Fibroblast of villous mesenchyme (primary cell): ENCODE results near the gene MPO. TPM values are rescaled to one million over a fixed set of nuclear protein-coding genes. Genes with fewer than 3 reads are reported as not detected.

Source experiments
- DNase-seq: peaks from one replicate; pipeline ENCODE4 v3.0.0-alpha.2; 2010; ENCODE audit warnings: low read depth
- H3K4me3 ChIP-seq: 2 replicates; pipeline ENCODE4 v1.5.1; 2011; ENCODE audit warnings: low read depth, mild to moderate bottlenecking, low read length
- CTCF ChIP-seq: IDR thresholded peaks from 2 replicates; pipeline ENCODE4 v1.5.1; 2012; ENCODE audit warnings: low read depth, mild to moderate bottlenecking, low read length; ENCODE audit not compliant: insufficient read depth
- total RNA-seq: library from RNA; depleted of rRNA; stranded (reverse); fragments of >200 nt; gene quantifications from 2 replicates; pipeline ENCODE4 v1.2.3, GENCODE V29; 2012

MPO gene
- total RNA-seq, 1 donor: not detected

GRCh38 chr17:58314706-58315015 lies 33.9 kb upstream of the MPO start:
- no peak for DNase-seq
- no peak for TF ChIP-seq CTCF
- H3K4me3 ChIP-seq: no peak overlapping the region

GRCh38 chr17:58313815-58314705 lies 33.3 kb upstream of the MPO start:
- TF ChIP-seq CTCF: no peak
- DNase-seq: no peak
- no peak overlapping the region for H3K4me3 ChIP-seq

GRCh38 chr17:58312829-58313228 lies 32.1 kb upstream of the MPO start:
- TF ChIP-seq CTCF: no peak
- no peak overlapping the region for H3K4me3 ChIP-seq
- no peak for DNase-seq

GRCh38 chr17:58312021-58312630 lies 31.4 kb upstream of the MPO start:
- H3K4me3 ChIP-seq: no peak overlapping the region
- DNase-seq: no peak
- TF ChIP-seq CTCF: no peak

- TF ChIP-seq CTCF: no peak
- DNase-seq: no peak
- H3K4me3 ChIP-seq: no peak overlapping the region
Observed at GRCh38 chr17:58311429-58311894, 30.7 kb upstream of the MPO start.

GRCh38 chr17:58310511-58311428 lies 30.0 kb upstream of the MPO start:
- TF ChIP-seq CTCF: no peak
- H3K4me3 ChIP-seq: no peak overlapping the region
- no peak for DNase-seq
